Bronchial epithelial cell (primary cell): Measurements from ENCODE around the gene FAM234B. TPM values are rescaled to one million over a fixed set of nuclear protein-coding genes. Genes with fewer than 3 reads are reported as not detected.

Experiments
- DNase-seq: peaks from one replicate; pipeline ENCODE4 v3.0.0-alpha.2; 2010; ENCODE audit warnings: low read depth
- FAIRE-seq: peaks from 2 replicates; lab custom pipeline; 2011; peaks lifted over from hg19 to GRCh38; lab: Jason Lieb, UNC
- H3K27me3 ChIP-seq: 2 replicates; pipeline ENCODE4 v1.5.1; 2011; ENCODE audit warnings: low read length; ENCODE audit not compliant: control insufficient read depth, insufficient read depth
- H3K36me3 ChIP-seq: 2 replicates; pipeline ENCODE4 v1.5.1; 2011; ENCODE audit warnings: low read length; ENCODE audit not compliant: control insufficient read depth, insufficient read depth
- H3K4me3 ChIP-seq: 2 replicates; pipeline ENCODE4 v1.5.1; 2011; ENCODE audit warnings: mild to moderate bottlenecking, low read depth, low read length, control low read depth
- total RNA-seq: library from RNA; depleted of rRNA; stranded (reverse); fragments of >200 nt; gene quantifications from 2 replicates; pipeline ENCODE4 v1.2.1, GENCODE V29; 2014
- TF ChIP-seq, protein P1 (sequence below): IDR thresholded peaks from 2 replicates; pipeline ENCODE4 v1.5.1; 2011; ENCODE audit warnings: mild to moderate bottlenecking, moderate library complexity, low read length, control low read depth, inconsistent platforms; ENCODE audit not compliant: insufficient read depth, severe bottlenecking

FAM234B gene
- total RNA-seq, 1 donor from 2014 or later = 2.4 TPM

DNA sequence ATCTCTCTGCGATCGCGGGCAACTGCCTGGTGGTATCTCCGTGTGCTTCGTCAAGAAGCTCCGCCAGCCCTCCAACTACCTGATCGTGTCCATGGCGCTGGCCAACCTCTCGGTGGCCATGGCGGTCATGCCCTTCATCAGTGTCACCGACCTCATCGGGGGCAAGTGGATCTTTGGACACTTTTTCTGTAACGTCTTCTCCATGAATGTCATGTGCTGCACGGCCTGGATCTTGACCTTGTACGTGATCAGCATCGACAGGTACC is 42.5 kb upstream of the FAM234B start:
- FAIRE-seq (no peak), DNase-seq (no peak)
- no peaks in the 10 kb centered on the region for H3K27me3 ChIP-seq
- TF ChIP-seq, protein P1, sequence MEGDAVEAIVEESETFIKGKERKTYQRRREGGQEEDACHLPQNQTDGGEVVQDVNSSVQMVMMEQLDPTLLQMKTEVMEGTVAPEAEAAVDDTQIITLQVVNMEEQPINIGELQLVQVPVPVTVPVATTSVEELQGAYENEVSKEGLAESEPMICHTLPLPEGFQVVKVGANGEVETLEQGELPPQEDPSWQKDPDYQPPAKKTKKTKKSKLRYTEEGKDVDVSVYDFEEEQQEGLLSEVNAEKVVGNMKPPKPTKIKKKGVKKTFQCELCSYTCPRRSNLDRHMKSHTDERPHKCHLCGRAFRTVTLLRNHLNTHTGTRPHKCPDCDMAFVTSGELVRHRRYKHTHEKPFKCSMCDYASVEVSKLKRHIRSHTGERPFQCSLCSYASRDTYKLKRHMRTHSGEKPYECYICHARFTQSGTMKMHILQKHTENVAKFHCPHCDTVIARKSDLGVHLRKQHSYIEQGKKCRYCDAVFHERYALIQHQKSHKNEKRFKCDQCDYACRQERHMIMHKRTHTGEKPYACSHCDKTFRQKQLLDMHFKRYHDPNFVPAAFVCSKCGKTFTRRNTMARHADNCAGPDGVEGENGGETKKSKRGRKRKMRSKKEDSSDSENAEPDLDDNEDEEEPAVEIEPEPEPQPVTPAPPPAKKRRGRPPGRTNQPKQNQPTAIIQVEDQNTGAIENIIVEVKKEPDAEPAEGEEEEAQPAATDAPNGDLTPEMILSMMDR = no peak
- no peaks in the 10 kb centered on the region for H3K36me3 ChIP-seq
- H3K4me3 ChIP-seq = peak overlapping the region; percentile 55

GRCh38 chr12:13002301-13003097 is 41.7 kb upstream of the FAM234B start:
- Histone ChIP-seq H3K4me3 (no peak overlapping the region), H3K36me3 (no peaks in the 10 kb centered on the region), H3K27me3 (no peaks in the 10 kb centered on the region)
- DNase-seq = no peak
- no peak for FAIRE-seq
- TF ChIP-seq, protein P1 = no peak

DNA sequence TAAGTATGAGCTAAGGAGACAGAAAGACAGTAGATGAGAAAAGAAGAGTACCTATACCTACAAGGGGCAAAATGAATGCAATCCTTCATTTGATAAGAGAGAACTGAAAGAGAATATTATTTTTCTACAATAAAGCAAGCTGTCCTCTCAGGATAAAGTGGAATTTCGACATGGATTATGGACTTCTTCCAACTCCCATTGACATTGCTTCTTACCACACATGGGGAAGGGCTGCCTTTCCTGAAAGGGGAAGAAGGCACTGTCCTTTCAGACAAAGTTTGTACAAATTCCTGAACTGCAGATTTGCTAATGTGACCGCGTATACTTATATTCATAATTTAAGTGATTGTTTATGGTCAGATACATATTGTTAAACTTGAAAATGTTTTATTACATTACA is 39.8 kb upstream of the FAM234B start:
- no peak for FAIRE-seq
- TF ChIP-seq, protein P1 = no peak
- no peak for DNase-seq

DNA sequence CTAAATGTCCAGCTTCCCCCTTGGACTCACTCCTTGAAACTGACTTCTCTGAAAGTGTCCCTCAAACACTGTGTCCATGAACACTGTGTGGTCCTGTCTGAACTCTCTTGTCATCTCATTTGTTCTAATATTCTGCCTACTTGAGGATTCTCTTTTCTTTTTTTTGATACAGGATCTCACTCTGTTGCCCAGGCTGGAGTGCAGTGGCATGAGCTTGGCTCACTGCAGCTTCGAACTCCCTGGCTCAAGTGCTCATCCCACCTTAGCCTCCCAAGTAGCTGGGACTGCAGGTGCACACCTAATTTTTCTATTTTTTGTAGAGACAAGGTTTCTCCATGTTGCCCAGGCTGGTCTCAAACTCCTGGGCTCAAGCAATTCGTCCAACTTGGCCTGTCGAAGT is 39.2 kb upstream of the FAM234B start:
- TF ChIP-seq, protein P1 = no peak
- FAIRE-seq (no peak), DNase-seq (no peak)
- Histone ChIP-seq H3K4me3 (no peak overlapping the region), H3K36me3 (no peaks in the 10 kb centered on the region), H3K27me3 (no peaks in the 10 kb centered on the region)

More for the DNA sequence above, 39.8 kb upstream of the FAM234B start:
- Histone ChIP-seq H3K36me3 (no peaks in the 10 kb centered on the region), H3K27me3 (no peaks in the 10 kb centered on the region), H3K4me3 (no peak overlapping the region)

DNA sequence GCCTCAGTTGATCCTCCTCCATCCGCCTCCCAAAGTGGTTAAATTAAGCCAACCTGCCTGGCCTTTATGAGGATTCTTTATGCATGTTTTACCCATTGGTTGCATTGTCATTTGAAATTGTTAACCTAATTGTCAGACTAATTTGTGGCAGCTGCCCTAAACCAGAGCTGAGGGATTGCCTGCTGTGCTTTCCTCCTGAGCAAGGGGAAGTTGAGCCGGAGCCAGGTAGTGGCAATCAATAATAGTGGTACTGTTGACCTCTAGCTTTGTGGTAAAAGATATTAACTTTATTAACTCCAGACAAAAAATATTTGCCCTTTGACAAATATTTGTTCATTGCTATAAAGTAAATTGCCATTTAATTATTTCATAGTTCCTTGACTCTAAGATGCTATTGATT is 38.5 kb upstream of the FAM234B start:
- Histone ChIP-seq H3K27me3 (no peaks in the 10 kb centered on the region), H3K36me3 (no peaks in the 10 kb centered on the region), H3K4me3 (no peak overlapping the region)
- DNase-seq = no peak
- FAIRE-seq = no peak
- TF ChIP-seq, protein P1 = no peak
